ENCODE measurements around the gene LETM1. TPM values are rescaled to one million over a fixed set of nuclear protein-coding genes. Genes with fewer than 3 reads are reported as not detected.

The LETM1 gene
- total RNA-seq, 4 donors from 2014 or later: 93.3 to 151 (median 121) TPM

DNA sequence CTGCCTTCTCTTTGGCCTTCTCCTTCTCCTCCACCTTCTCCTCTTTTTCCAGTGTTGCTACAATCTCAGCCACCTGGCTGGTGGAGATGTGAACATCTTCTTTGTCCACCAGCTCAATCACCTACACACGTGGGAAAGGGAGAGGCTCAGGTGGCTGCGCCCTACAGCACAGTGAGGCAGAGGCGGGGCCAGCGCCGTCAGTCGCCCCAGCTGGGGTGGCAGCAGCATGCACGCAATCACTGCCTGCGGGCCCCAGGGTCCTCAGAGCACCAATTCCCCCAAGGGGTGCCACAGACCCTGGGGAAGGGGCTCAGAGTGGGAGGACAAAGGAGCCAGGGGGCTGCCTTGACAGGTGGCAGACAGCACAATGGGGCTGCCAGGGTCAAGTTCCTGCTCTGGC is 41.5 kb downstream of the LETM1 start:
- Histone ChIP-seq H3K27me3 (no peaks in the 10 kb centered on the region), H3K27ac (no peak overlapping the region), H3K36me3 (peaks cover 0 to 63% (median 0%) of the 10 kb centered on the region in 3 donors), H3K9me3 (no peaks in the 10 kb centered on the region), H3K4me1 (no peaks in the 10 kb centered on the region), H3K4me3 (no peak overlapping the region)
- no peak for TF ChIP-seq POLR2A (IDR thresholded peaks at IDR 0.05)
- no peak for TF ChIP-seq CTCF (IDR thresholded peaks at IDR 0.05)
- DNase-seq: no peak

DNA sequence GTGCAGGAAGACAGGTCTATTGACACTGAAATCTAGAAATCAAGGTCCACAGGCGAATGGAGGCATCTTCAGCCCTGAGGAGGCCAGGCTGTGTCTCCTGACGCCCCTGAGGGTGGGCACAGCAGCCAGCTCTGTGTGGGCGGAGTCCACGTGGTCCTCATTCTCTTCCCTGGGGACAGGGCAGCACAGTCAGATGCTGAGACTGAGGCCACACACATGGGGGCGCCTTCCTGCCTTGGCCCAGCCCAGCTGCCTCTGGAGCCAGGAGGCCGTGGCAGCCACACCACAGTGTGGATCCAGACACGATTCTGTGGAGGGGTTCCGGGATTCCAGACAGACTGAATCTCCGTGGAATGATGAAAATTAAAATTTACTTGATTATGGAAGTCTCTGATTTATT is 42.0 kb downstream of the LETM1 start:
- no peaks in the 10 kb centered on the region for H3K9me3 ChIP-seq
- no peak overlapping the region for H3K27ac ChIP-seq
- no peak for DNase-seq
- no peaks in the 10 kb centered on the region for H3K27me3 ChIP-seq
- no peak for TF ChIP-seq CTCF (IDR thresholded peaks at IDR 0.05)
- TF ChIP-seq POLR2A (IDR thresholded peaks at IDR 0.05): no peak
- H3K4me1 ChIP-seq: no peaks in the 10 kb centered on the region
- H3K36me3 ChIP-seq: peaks cover 0 to 57% (median 0%) of the 10 kb centered on the region in 3 donors
- H3K4me3 ChIP-seq: no peak overlapping the region

- Histone ChIP-seq H3K36me3 (peaks cover 0 to 50% (median 0%) of the 10 kb centered on the region in 3 donors), H3K27me3 (no peaks in the 10 kb centered on the region), H3K4me3 (no peak overlapping the region), H3K27ac (no peak overlapping the region), H3K9me3 (no peaks in the 10 kb centered on the region), H3K4me1 (no peaks in the 10 kb centered on the region)
- DNase-seq: no peak
- TF ChIP-seq POLR2A (IDR thresholded peaks at IDR 0.05) (no peak), CTCF (IDR thresholded peaks at IDR 0.05) (no peak)
Measured at GRCh38 chr4:1813231-1813630, 42.7 kb downstream of the LETM1 start.

- no peak overlapping the region for H3K4me3 ChIP-seq
- no peak overlapping the region for H3K27ac ChIP-seq
- H3K36me3 ChIP-seq: peaks cover 0 to 45% (median 0%) of the 10 kb centered on the region in 3 donors
- H3K4me1 ChIP-seq: no peaks in the 10 kb centered on the region
- DNase-seq: no peak
- TF ChIP-seq CTCF (IDR thresholded peaks at IDR 0.05): no peak
- TF ChIP-seq POLR2A (IDR thresholded peaks at IDR 0.05): no peak
- H3K27me3 ChIP-seq: no peaks in the 10 kb centered on the region
- H3K9me3 ChIP-seq: no peaks in the 10 kb centered on the region
Measured at GRCh38 chr4:1812720-1813119, 43.2 kb downstream of the LETM1 start.

GRCh38 chr4:1810765-1811164 is 45.2 kb downstream of the LETM1 start:
- Histone ChIP-seq H3K4me3 (no peak overlapping the region), H3K27ac (no peak overlapping the region), H3K9me3 (no peaks in the 10 kb centered on the region), H3K4me1 (no peaks in the 10 kb centered on the region), H3K27me3 (no peaks in the 10 kb centered on the region), H3K36me3 (peaks cover 0 to 26% (median 0%) of the 10 kb centered on the region in 3 donors)
- TF ChIP-seq POLR2A (IDR thresholded peaks at IDR 0.05): no peak
- no peak for TF ChIP-seq CTCF (IDR thresholded peaks at IDR 0.05)
- DNase-seq: no peak
